GM19025 (cell line): Measurements from ENCODE around the gene ROBO2.

Source experiments
- ATAC-seq: cut with Tn5 transposase; IDR thresholded peaks from one replicate; pipeline ENCODE4 v1.9.1; 2021; ENCODE audit warnings: mild to moderate bottlenecking, low read depth, moderate library complexity; ENCODE audit not compliant: unreplicated experiment

Gene ROBO2

GRCh38 chr3:77459926-77460325 lies 420.0 kb downstream of the ROBO2 start:
- no peak for ATAC-seq

GRCh38 chr3:77460326-77460725 lies 420.4 kb downstream of the ROBO2 start:
- ATAC-seq = no peak

DNA sequence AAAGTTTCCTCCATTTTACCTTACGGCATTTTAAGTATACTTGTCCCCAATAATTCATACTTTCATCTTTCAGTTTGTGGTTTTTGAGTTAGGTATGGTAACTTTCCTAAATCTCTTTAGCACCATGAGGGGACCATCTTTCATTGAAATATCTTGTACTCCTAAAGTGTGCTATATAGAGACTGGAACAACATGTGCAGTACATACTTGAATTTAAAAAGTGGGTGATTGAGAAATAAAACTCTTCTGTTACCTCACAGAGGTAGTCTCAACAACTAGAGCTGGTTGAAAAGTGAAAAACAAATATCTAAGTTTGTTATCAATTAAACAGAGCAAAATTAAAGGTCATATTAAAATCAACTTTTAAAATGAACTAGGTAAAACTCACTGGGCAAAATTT lies 423.1 kb downstream of the ROBO2 start:
- ATAC-seq = no peak

DNA sequence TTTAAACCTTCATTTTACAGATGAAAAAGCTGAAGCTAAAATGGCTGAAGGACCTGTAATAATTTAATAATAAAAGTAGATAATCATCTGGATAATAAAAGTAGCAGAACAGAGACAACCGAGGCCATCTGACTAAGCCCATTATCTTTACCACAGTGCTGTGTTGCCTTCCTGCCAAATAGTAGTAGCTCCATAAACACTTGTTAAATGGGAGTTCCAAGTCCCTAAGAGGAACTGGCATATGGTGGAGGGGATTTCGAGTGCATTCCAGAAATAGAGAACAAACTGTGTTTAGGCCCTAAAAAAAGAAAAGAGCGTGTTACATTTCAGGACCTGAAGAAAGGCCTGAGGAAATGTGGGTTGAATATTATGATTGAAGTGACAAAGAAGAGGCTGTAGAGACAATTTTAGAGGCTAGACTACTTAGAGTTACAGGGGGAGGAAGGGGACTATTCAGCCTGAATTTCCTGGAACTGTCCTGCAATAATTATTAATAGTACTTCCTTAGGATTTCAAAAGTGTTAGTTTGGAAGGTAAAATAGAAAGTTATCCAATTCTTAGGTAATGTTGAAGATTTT lies 424.3 kb downstream of the ROBO2 start:
- ATAC-seq = no peak

DNA sequence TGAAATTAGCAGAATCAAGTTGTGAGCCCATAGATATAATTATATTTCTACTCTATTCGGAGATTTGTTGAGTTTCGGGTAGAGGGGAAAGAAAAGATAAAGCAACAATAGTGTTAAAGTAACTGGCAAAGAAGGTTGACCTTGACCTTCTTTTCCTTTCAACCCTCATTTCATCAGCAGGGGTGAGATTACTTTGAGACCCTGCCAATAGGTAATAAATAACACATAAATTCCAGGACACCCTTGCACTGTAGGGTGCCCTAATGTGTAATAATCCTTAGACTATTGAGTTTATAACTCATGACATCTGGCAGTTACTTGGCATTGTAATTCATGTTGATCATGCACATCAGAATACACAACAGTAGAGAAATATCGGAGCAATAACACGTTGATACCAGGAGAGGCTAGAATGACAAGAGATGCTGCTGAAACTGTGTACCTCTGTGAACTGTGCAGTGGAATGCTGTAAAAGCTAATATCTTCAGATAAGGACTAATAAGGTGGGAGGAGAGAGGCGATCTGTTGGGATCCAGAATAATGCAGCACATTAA lies 426.7 kb downstream of the ROBO2 start:
- ATAC-seq = no peak

DNA sequence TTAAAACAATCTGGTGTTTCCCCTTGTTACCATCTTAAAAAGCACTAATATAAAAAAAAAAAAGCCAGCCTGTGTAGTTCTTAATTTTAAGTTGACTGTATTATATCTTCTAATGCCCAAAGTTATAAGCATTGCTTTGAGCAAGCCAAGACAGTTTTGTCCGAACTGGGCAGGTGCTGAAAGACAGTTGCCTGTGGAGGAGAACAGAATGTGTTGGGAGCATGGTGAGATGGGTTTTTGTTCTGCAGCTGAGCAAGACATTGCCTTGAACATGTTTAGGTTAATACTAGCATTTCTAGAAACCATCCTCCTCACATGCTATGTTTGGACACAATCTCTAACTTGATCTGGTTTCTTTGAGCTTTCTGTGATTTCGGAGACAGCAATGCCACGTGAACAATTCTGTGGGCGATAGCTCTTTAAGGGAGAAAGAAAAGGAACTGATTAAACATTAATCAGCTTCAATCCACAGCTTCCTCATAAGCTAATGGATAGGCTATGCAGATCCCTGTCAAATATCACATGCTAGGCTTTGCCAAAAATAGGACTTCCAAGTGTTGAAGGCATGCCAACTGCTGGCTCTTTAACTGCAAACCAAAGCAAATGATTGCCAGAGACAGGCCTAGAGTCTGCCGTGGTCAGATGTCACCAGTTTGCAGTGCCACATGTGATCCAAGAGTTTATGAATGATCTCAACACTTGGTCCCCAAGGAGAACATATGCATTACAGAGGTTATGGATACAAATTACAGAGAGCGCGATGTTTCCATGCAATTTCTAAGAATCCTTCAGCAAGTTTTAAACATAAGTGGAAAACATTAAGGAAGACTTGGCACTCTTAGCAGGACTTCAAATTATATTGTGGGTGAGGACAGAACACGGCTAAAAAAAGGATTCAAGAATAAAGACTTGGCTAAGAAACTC lies 428.1 kb downstream of the ROBO2 start:
- no peak for ATAC-seq

GRCh38 chr3:77468626-77469020 lies 428.7 kb downstream of the ROBO2 start:
- ATAC-seq = no peak

GRCh38 chr3:77475507-77475906 lies 435.6 kb downstream of the ROBO2 start:
- no peak for ATAC-seq

- ATAC-seq = no peak
Observed at GRCh38 chr3:77479021-77479420, 439.1 kb downstream of the ROBO2 start.

GRCh38 chr3:77489216-77489615 lies 449.3 kb downstream of the ROBO2 start:
- no peak for ATAC-seq

DNA sequence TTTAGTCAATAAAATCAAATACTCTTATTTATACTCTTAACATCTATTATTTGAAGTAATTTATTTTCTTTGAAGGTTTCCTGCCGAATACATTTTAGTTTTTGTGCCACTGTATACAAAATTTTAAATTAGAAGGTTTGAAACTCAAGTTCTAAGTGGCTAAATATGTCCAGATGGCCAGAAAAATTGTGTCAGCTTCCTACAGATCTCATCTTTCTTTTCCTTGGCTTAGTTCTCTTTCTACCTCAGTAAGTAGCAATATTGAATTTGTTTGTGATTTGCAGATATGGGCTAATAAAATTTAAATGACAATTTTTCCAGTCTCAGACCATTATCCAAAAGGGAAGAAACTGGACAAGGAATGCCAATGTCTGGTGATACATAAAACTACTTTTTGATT lies 452.1 kb downstream of the ROBO2 start:
- ATAC-seq = no peak

DNA sequence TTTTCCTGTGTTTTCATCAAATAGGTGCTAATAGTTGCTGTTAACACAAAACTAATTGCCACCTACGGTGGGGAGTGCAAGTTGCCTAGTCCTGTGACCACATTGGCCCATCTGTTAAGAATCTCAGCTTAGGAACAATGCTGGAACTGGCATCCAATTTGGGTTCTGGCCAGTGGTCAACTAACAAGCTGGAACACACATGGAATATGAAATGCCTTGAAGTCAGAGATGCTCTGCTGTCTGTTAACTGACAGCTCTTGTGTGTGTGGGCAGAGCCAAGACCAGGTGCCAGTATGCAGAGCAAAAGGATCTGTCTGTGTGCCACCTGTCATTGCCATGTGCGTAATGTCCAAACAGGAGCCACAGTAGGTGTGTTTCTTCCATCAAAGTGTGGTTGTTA lies 460.8 kb downstream of the ROBO2 start:
- ATAC-seq = no peak

DNA sequence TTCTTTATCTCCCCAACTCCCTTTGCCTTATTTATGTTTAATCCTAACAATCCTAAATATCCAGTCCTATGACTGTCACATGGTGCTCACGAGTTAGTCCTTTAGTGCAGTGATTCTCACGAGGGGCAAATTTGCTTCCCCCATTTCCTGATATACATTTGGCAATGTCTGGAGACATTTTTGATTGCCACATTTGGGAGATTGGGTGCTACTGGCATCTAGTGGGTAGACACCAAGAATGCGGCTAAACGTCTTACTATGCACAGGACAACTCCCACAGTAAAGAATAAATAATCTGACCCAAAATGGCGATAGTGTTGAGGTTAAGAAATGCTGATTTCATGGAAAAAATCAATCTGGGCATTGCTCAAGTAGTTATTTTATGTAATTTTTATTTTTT lies 466.5 kb downstream of the ROBO2 start:
- ATAC-seq = no peak

- ATAC-seq = no peak
Observed at GRCh38 chr3:77513542-77513941, 473.6 kb downstream of the ROBO2 start.

DNA sequence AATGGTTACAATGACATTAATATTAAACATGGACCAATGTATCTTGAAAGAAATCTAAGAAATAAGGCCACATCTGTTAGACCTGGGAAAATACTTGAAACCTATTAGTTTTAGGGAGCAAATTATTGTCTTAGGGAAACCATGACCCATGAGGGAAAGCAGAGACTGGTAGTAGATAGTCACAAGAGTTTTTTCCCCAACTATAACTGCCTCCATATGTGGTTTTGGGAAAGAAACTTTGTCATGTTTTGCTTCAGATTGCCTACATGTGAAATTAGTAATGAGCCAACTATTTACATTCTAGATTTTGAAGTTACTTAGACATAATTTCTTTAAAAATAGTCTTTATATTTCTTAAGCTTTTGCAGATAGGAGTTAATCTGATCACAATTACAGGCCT lies 474.9 kb downstream of the ROBO2 start:
- no peak for ATAC-seq

DNA sequence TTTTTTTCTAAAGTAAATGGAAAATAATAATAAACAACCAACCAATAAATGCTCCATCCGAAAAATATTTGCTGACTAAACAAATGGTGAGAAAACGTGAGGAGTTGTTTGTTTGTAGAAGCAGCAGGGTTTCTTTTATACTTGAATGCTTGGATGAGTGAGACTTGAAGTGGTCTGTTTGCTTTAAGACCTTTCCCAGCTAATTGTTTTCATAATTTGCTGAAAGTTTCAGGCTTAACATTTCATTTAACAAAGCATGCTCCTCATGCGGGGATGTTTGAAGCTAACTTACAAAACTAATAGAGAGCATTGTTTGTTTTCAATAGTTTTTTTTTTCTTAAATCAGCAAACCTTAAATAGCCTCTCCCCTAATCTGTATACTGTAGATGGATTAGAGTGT lies 484.6 kb downstream of the ROBO2 start:
- no peak for ATAC-seq

DNA sequence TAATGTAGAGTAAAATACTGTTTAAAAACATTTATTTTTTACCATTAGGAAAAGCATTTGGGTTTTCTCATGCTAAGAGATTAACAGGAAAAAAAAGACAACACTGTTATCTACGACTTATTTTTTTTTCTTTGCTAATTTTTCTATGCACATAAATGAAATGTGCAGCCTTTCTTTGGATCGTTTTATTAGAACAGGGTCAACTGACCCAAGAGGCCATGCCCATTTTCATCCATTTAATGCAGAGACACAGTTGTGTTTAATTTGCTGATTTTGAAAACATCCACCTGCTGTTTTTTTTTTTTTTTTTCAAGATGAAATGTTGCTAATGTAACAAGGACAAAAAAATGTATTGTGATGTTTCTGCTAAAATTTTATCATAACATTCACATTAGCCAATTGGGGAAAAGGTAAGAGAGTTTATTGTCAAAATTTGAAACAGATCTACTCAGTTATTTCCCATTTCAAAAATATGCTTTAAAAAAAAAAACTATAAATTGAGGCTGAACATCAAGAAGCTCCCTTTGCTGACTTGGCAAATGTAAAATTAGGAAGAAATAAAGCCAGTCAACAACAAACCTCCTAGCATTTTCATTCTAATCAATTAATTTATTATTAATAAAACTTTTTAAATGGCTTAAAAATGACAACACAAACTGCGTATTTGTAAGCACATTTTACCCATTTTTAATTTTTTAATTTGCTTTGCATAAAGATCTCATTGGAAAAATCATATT lies 485.2 kb downstream of the ROBO2 start:
- no peak for ATAC-seq

- ATAC-seq = no peak
Observed at GRCh38 chr3:77526573-77527113, 486.7 kb downstream of the ROBO2 start.

- ATAC-seq = no peak
Observed at GRCh38 chr3:77529522-77529921, 489.6 kb downstream of the ROBO2 start.

GRCh38 chr3:77530870-77531269 lies 491.0 kb downstream of the ROBO2 start:
- no peak for ATAC-seq

DNA sequence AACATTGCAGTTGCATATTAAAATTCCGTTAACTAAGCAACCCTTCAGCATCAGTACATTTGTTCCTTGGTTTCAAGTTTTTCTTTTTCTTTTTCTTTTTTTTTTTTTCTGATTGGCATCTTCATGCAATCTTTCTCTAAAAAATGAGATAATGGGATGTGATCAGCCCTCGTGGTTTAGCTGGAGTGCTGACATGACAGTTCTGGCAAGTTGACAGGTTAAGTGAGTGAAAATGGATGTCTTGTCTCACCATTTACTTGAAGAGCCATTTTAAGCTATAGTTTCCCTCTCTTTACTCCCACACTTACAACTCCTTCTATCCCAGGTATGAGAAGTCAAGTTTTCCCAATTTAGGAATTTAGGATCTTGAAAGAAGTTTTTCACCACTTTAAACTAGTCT lies 495.2 kb downstream of the ROBO2 start:
- ATAC-seq = no peak
